Sigmoid colon (tissue), 4 donors: Measurements from ENCODE around the gene SSC5D.

Experiments
- POLR2A ChIP-seq, 2 donors: fragments of 450-650 bp; IDR thresholded peaks; one replicate each; pipeline ENCODE4 v1.6.1; 2016; ENCODE audit warnings: antibody characterized with exemption in 2 of 2, mild to moderate bottlenecking in 2 of 2, moderate library complexity in 2 of 2
- POLR2AphosphoS5 ChIP-seq, 4 donors: sonication (generic); formaldehyde crosslinking; IDR thresholded peaks; one replicate each; pipeline ENCODE4 v1.6.1; 2017; ENCODE audit warnings: antibody characterized with exemption in 4 of 4
- TF ChIP-seq, protein P1 (sequence below), 4 experiments: fragments of 450-650 bp in 3 of 4; fragments of 200-600 bp in 1 of 4; IDR thresholded peaks; one replicate each; pipeline ENCODE4 v1.5.1; 2016 to 2019; ENCODE audit warnings: antibody characterized with exemption in 4 of 4, mild to moderate bottlenecking in 3 of 4, moderate library complexity in 2 of 4

DNA sequence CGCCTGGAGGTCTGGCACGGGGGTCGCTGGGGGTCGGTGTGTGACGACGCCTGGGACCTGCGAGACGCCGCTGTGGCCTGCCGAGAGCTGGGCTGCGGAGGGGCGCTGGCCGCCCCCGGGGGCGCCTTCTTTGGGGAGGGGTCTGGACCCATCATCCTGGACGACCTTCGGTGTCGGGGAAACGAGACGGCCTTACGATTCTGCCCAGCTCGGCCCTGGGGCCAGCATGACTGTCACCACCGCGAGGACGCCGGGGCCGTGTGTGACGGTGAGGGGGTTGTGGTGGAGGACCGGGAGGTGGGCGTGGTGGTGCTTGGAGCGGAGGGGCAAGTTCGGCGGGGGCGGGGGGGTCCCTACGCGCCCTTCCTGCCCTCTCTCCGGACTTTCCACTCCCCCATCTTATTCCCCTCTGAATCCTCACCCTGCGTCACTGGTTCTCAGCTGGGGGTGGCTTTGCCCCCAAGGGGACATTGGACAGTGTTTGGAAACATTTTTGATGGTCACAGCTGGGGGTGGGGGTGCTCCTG is 5.5 kb downstream of the SSC5D start:
- TF ChIP-seq, protein P1, sequence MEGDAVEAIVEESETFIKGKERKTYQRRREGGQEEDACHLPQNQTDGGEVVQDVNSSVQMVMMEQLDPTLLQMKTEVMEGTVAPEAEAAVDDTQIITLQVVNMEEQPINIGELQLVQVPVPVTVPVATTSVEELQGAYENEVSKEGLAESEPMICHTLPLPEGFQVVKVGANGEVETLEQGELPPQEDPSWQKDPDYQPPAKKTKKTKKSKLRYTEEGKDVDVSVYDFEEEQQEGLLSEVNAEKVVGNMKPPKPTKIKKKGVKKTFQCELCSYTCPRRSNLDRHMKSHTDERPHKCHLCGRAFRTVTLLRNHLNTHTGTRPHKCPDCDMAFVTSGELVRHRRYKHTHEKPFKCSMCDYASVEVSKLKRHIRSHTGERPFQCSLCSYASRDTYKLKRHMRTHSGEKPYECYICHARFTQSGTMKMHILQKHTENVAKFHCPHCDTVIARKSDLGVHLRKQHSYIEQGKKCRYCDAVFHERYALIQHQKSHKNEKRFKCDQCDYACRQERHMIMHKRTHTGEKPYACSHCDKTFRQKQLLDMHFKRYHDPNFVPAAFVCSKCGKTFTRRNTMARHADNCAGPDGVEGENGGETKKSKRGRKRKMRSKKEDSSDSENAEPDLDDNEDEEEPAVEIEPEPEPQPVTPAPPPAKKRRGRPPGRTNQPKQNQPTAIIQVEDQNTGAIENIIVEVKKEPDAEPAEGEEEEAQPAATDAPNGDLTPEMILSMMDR (IDR thresholded peaks at IDR 0.05), result no peak
- TF ChIP-seq POLR2AphosphoS5 (IDR thresholded peaks at IDR 0.05) (no peak), POLR2A (IDR thresholded peaks at IDR 0.05) (no peak)
